HFF-Myc (cell line): ENCODE data around the gene ACSS3.
"Not testable (repeated sequence)": the region's sequence is repeated elsewhere in the genome, so short reads cannot be mapped to it uniquely, and the experiment has no call there.

Source experiments
- DNase-seq: peaks from one replicate; pipeline ENCODE4 v3.0.0-alpha.2; 2011; ENCODE audit warnings: low read depth; ENCODE audit errors: extremely low read depth
- H3K4me3 ChIP-seq: replicated peaks from 2 replicates; pipeline ENCODE4 v1.5.1; 2011; ENCODE audit warnings: low read depth, mild to moderate bottlenecking, control low read depth, low read length
- TF ChIP-seq, protein P1 (sequence below): IDR thresholded peaks from 2 replicates; pipeline ENCODE4 v1.5.1; 2012; ENCODE audit warnings: mild to moderate bottlenecking, low read depth, low read length, control low read depth; ENCODE audit errors: missing control alignments

The ACSS3 gene, protein sequence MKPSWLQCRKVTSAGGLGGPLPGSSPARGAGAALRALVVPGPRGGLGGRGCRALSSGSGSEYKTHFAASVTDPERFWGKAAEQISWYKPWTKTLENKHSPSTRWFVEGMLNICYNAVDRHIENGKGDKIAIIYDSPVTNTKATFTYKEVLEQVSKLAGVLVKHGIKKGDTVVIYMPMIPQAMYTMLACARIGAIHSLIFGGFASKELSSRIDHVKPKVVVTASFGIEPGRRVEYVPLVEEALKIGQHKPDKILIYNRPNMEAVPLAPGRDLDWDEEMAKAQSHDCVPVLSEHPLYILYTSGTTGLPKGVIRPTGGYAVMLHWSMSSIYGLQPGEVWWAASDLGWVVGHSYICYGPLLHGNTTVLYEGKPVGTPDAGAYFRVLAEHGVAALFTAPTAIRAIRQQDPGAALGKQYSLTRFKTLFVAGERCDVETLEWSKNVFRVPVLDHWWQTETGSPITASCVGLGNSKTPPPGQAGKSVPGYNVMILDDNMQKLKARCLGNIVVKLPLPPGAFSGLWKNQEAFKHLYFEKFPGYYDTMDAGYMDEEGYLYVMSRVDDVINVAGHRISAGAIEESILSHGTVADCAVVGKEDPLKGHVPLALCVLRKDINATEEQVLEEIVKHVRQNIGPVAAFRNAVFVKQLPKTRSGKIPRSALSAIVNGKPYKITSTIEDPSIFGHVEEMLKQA

DNA sequence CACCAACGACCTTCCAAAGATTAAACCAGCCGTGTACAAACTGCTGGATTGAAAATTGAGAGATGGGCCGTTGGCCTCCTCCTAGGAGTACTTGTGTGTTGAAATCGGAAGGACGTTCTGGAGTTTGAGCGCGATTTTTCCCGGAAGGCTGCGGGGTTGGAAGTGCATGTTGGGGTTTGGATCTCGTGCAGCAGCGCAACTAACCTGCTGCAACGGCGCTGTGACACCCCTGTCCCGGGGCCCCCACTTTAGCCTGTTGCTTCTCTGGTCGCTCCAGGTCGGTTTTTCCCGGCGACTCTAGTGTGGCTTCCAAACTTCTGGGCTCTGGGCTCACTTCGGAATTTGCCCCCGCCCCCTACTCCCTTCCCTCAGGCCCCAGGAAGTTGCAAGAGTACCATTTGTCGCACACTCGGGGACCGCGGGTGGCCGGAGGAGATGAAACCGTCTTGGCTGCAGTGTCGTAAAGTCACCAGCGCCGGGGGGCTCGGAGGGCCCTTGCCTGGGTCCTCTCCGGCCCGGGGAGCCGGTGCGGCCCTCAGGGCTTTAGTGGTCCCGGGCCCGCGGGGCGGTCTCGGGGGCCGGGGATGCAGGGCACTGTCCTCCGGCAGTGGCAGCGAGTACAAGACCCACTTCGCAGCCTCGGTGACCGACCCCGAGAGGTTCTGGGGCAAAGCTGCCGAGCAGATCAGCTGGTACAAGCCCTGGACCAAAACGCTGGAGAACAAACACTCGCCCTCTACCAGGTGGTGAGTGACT lies at the start of gene ACSS3:
TSS of gene ACSS3 (plus strand) at position 394 of the 756 bp plus-strand sequence. CDS start at position 436, 42 bp downstream.
- no peak for DNase-seq
- TF ChIP-seq, protein P1, sequence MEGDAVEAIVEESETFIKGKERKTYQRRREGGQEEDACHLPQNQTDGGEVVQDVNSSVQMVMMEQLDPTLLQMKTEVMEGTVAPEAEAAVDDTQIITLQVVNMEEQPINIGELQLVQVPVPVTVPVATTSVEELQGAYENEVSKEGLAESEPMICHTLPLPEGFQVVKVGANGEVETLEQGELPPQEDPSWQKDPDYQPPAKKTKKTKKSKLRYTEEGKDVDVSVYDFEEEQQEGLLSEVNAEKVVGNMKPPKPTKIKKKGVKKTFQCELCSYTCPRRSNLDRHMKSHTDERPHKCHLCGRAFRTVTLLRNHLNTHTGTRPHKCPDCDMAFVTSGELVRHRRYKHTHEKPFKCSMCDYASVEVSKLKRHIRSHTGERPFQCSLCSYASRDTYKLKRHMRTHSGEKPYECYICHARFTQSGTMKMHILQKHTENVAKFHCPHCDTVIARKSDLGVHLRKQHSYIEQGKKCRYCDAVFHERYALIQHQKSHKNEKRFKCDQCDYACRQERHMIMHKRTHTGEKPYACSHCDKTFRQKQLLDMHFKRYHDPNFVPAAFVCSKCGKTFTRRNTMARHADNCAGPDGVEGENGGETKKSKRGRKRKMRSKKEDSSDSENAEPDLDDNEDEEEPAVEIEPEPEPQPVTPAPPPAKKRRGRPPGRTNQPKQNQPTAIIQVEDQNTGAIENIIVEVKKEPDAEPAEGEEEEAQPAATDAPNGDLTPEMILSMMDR = no peak
- peak within 1 kb of the TSS; percentile 43 for H3K4me3 ChIP-seq

DNA sequence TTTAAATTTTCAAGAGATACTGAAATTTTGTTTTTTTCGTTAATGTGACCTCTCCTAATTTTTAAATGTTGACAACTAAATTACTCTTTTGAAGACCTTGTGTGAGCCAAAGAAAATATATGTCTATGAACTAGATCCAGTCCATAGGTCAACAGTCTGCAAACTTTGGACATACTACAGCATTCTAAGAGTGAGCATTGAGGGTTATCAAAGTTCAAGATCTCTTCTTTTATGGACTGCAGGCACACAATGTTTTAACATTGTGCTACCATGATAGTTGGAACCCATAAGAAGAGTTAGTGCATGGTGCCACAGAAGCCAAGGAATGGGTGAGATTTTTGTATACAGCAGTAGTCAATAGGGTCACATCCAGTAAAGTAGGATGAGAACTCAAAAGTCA lies 43.0 kb upstream of the ACSS3 start:
- no peak for DNase-seq
- TF ChIP-seq, protein P1 = no peak
- H3K4me3 ChIP-seq = no peak overlapping the region

DNA sequence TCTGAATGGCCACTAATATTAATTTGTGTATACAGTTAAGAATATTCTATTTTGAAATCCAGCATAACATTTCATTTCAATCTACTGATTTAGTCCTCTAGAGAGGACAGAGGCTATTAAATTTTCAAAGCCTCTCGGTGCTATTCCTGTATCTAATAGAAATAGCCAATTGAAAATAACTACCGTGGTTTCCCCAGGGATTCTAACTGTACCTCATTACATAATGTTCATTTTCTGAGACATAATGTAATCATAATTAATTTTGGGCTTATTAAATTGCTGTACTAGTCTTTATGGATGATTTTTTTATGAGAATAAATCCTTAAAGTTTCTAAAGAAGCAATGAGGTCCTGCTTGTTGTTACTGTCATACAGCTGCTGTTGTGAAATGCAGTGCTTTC lies 38.6 kb upstream of the ACSS3 start:
- DNase-seq = no peak
- TF ChIP-seq, protein P1 = no peak
- no peak overlapping the region for H3K4me3 ChIP-seq

DNA sequence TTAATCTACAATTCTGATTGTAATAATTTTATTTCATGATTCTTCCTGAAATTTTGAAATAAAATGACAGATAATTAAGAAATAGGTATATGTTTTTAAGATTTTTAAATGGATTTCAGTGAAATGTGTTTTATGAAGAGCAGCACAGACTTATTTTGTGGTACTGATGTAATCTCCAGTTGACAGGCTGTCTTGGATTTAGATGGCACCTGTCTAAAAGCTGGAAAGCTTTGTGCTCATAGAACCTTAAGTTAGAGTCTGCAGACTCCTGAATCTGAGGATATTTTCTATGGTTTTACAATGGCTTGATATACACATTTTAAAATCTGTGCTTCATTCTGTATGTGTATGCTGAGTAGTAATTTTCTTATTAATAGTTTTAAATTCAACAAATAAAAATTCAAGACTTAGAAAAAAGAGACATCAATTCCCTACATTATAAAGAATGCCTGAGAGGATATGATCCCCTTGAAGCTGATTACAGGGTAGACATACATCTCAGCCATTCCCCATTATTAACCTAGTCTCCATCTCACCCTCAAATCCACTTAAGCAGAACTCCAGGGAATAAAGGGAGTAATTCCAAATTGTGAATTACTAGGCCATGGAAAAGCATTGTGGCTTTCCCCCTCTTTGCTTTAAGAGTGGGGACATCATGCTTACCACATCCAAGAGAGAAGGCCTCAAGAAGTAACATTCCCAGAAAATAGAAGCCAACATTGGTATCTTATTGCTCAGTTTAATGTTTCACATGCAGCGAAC lies 33.7 kb upstream of the ACSS3 start:
- no peak overlapping the region for H3K4me3 ChIP-seq
- TF ChIP-seq, protein P1 = no peak
- DNase-seq = no peak

- H3K4me3 ChIP-seq, DNase-seq: not testable (repeated sequence)
Observed at GRCh38 chr12:81064971-81065370, 12.9 kb upstream of the ACSS3 start.

- no peak overlapping the region for H3K4me3 ChIP-seq
- DNase-seq = no peak
- TF ChIP-seq, protein P1 = no peak
Observed at GRCh38 chr12:81070846-81071245, 7.0 kb upstream of the ACSS3 start.

DNA sequence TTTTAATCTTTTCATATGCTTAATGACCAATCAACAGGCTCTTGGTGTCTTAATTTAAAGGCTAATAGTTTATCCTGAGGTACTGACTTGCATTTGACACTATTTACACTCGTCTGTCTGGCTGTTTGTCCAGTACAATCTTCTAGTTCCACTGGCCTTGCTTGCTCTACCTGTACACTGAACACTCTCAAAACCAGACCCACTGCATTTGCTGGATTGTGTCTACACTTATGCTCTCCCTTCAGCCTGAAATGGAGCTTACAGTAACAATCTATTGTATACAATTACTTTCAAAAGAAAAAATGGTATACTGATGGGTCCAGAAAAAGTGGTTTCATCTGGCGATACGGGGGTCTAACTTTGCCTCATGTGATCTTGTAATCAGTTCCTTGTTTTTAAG lies 2.3 kb upstream of the ACSS3 start:
- no peak for DNase-seq
- H3K4me3 ChIP-seq = no peak overlapping the region
- TF ChIP-seq, protein P1 = no peak
